Embryonic facial prominence (tissue), 1 donor: Measurements from ENCODE around the gene MRTFA.
A peak's percentile ranks its signal among the peaks of the same experiment; 100 is the strongest.
"Not testable (repeated sequence)": the region's sequence is repeated elsewhere in the genome, so short reads cannot be mapped to it uniquely, and the experiment has no call there.

ENCODE experiments used
- DNase-seq: peaks from one replicate; pipeline ENCODE4 v3.0.0-alpha.2; 2016; ENCODE audit errors: extremely low spot score

The MRTFA gene

GRCh38 chr22:40636380-40637182 is at the start of gene MRTFA:
MRTFA (minus strand) TSS chr22:40636719.
- peak; percentile 99 for DNase-seq

GRCh38 chr22:40685406-40685805 is 48.9 kb upstream of the MRTFA start:
- no peak for DNase-seq

- no peak for DNase-seq
Observed at GRCh38 chr22:40684728-40685127, 48.2 kb upstream of the MRTFA start.

GRCh38 chr22:40681451-40681850 is 44.9 kb upstream of the MRTFA start:
- DNase-seq: no peak

GRCh38 chr22:40680819-40681183 is 44.3 kb upstream of the MRTFA start:
- no peak for DNase-seq

GRCh38 chr22:40679964-40680818 is 43.7 kb upstream of the MRTFA start:
- DNase-seq: no peak

GRCh38 chr22:40679249-40679963 is 42.9 kb upstream of the MRTFA start, which contains the start of gene MCHR1:
MCHR1 (plus strand) TSS chr22:40679484; CDS start chr22:40679653, 169 bp downstream.
- DNase-seq: no peak

- no peak for DNase-seq
Observed at GRCh38 chr22:40678493-40679248, 42.2 kb upstream of the MRTFA start.

- no peak for DNase-seq
Observed at GRCh38 chr22:40676644-40677043, 40.1 kb upstream of the MRTFA start.

GRCh38 chr22:40676166-40676565 is 39.6 kb upstream of the MRTFA start:
- not testable (repeated sequence) for DNase-seq

GRCh38 chr22:40674274-40674673 is 37.8 kb upstream of the MRTFA start:
- no peak for DNase-seq

GRCh38 chr22:40673017-40673416 is 36.5 kb upstream of the MRTFA start:
- DNase-seq: no peak

GRCh38 chr22:40671796-40672360 is 35.4 kb upstream of the MRTFA start:
- no peak for DNase-seq

- no peak for DNase-seq
Observed at GRCh38 chr22:40671369-40671768, 34.9 kb upstream of the MRTFA start.

- no peak for DNase-seq
Observed at GRCh38 chr22:40670058-40670457, 33.5 kb upstream of the MRTFA start.

- DNase-seq: no peak
Observed at GRCh38 chr22:40668611-40669411, 32.3 kb upstream of the MRTFA start.

- no peak for DNase-seq
Observed at GRCh38 chr22:40666151-40666848, 29.8 kb upstream of the MRTFA start.

GRCh38 chr22:40665312-40665711 is 28.8 kb upstream of the MRTFA start:
- DNase-seq: no peak

GRCh38 chr22:40661671-40662070 is 25.2 kb upstream of the MRTFA start:
- DNase-seq: no peak

- DNase-seq: no peak
Observed at GRCh38 chr22:40660730-40661129, 24.2 kb upstream of the MRTFA start.
